ENCODE data around the gene OPRL1.

Gene OPRL1

GRCh38 chr20:64041781-64042053 is 38.2 kb upstream of the OPRL1 start:
- H3K9ac ChIP-seq (ENCODE audit: low read length), result no peak overlapping the region
- no peak overlapping the region for H2AFZ ChIP-seq (ENCODE audit: low read length)
- H3K4me1 ChIP-seq (ENCODE audit: insufficient read depth, low read length, severe bottlenecking), result peaks cover 22% of the 10 kb centered on the region
- TF ChIP-seq, protein P1, sequence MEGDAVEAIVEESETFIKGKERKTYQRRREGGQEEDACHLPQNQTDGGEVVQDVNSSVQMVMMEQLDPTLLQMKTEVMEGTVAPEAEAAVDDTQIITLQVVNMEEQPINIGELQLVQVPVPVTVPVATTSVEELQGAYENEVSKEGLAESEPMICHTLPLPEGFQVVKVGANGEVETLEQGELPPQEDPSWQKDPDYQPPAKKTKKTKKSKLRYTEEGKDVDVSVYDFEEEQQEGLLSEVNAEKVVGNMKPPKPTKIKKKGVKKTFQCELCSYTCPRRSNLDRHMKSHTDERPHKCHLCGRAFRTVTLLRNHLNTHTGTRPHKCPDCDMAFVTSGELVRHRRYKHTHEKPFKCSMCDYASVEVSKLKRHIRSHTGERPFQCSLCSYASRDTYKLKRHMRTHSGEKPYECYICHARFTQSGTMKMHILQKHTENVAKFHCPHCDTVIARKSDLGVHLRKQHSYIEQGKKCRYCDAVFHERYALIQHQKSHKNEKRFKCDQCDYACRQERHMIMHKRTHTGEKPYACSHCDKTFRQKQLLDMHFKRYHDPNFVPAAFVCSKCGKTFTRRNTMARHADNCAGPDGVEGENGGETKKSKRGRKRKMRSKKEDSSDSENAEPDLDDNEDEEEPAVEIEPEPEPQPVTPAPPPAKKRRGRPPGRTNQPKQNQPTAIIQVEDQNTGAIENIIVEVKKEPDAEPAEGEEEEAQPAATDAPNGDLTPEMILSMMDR (IDR thresholded peaks at IDR 0.05; ENCODE audit: low read length), result no peak
- TF ChIP-seq EZH2 (IDR thresholded peaks at IDR 0.05; ENCODE audit: borderline replicate concordance, low read length), result no peak
- no peaks in the 10 kb centered on the region for H3K9me2 ChIP-seq (ENCODE audit: low read depth, low read length)
- H3K9me3 ChIP-seq (ENCODE audit: low read length), result no peaks in the 10 kb centered on the region
- peaks cover 14% of the 10 kb centered on the region; the same call in 1 of the 2 replicates for H3K27me3 ChIP-seq (ENCODE audit: insufficient read depth, low read length)
- no peak overlapping the region for H3K27ac ChIP-seq (ENCODE audit: low read depth, low read length, poor library complexity, severe bottlenecking)
- peak overlapping the region; percentile 33; the same call in 1 of the 2 replicates for H3K4me2 ChIP-seq (ENCODE audit: low read length)
- H3F3A ChIP-seq (ENCODE audit: insufficient read depth, low read length), result no peaks in the 10 kb centered on the region
- no peaks in the 10 kb centered on the region for H3K79me2 ChIP-seq (ENCODE audit: insufficient read depth, low read length)
- H4K20me1 ChIP-seq (ENCODE audit: insufficient read depth, low read length), result no peaks in the 10 kb centered on the region
- H3K36me3 ChIP-seq (ENCODE audit: insufficient read depth, low read length), result no peaks in the 10 kb centered on the region
- H3K4me3 ChIP-seq (ENCODE audit: low read depth, low read length, poor library complexity, severe bottlenecking), result peak overlapping the region; percentile 32

- Histone ChIP-seq H3K27ac (ENCODE audit: low read depth, low read length, poor library complexity, severe bottlenecking) (no peak overlapping the region), H3K4me2 (ENCODE audit: low read length) (peak overlapping the region; percentile 33; the same call in 1 of the 2 replicates), H3K27me3 (ENCODE audit: insufficient read depth, low read length) (peaks cover 14% of the 10 kb centered on the region; the same call in 1 of the 2 replicates), H3K9me2 (ENCODE audit: low read depth, low read length) (no peaks in the 10 kb centered on the region), H3K79me2 (ENCODE audit: insufficient read depth, low read length) (no peaks in the 10 kb centered on the region), H2AFZ (ENCODE audit: low read length) (no peak overlapping the region), H3F3A (ENCODE audit: insufficient read depth, low read length) (no peaks in the 10 kb centered on the region), H3K4me1 (ENCODE audit: insufficient read depth, low read length, severe bottlenecking) (peaks cover 22% of the 10 kb centered on the region), H4K20me1 (ENCODE audit: insufficient read depth, low read length) (no peaks in the 10 kb centered on the region), H3K9me3 (ENCODE audit: low read length) (no peaks in the 10 kb centered on the region), H3K36me3 (ENCODE audit: insufficient read depth, low read length) (no peaks in the 10 kb centered on the region), H3K4me3 (ENCODE audit: low read depth, low read length, poor library complexity, severe bottlenecking) (peak overlapping the region; percentile 32), H3K9ac (ENCODE audit: low read length) (no peak overlapping the region)
- TF ChIP-seq EZH2 (IDR thresholded peaks at IDR 0.05; ENCODE audit: borderline replicate concordance, low read length), result no peak
- TF ChIP-seq, protein P1 (IDR thresholded peaks at IDR 0.05; ENCODE audit: low read length), result no peak
Observed at GRCh38 chr20:64042054-64042781, 37.7 kb upstream of the OPRL1 start.

DNA sequence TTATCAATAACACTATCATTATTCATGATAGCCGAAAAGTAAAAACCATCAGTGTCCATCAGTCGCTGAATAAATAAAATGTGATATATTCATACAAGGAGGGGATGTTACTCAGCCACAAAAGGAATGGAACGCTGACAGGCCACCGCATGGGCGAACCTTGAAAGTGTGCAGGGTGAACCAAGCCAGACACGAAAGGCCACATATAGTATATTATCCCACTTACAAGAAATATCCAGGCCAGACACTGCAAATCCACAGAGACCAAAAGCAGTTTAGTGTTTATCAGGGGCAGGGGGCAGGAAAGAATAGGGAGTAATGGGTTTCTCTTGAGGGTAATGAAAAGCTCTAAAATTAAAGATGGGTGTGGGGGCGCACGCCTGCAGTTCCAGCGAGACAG is 36.1 kb upstream of the OPRL1 start:
- H3F3A ChIP-seq (ENCODE audit: insufficient read depth, low read length), result no peaks in the 10 kb centered on the region
- no peak overlapping the region for H3K9ac ChIP-seq (ENCODE audit: low read length)
- H3K27ac ChIP-seq (ENCODE audit: low read depth, low read length, poor library complexity, severe bottlenecking), result no peak overlapping the region
- H3K79me2 ChIP-seq (ENCODE audit: insufficient read depth, low read length), result no peaks in the 10 kb centered on the region
- no peak overlapping the region for H3K4me3 ChIP-seq (ENCODE audit: low read depth, low read length, poor library complexity, severe bottlenecking)
- H3K9me2 ChIP-seq (ENCODE audit: low read depth, low read length), result no peaks in the 10 kb centered on the region
- no peaks in the 10 kb centered on the region for H4K20me1 ChIP-seq (ENCODE audit: insufficient read depth, low read length)
- peaks cover 14% of the 10 kb centered on the region; the same call in 1 of the 2 replicates for H3K27me3 ChIP-seq (ENCODE audit: insufficient read depth, low read length)
- H3K4me1 ChIP-seq (ENCODE audit: insufficient read depth, low read length, severe bottlenecking), result peaks cover 11% of the 10 kb centered on the region
- H3K4me2 ChIP-seq (ENCODE audit: low read length), result no peak overlapping the region
- no peaks in the 10 kb centered on the region for H3K9me3 ChIP-seq (ENCODE audit: low read length)
- no peaks in the 10 kb centered on the region for H3K36me3 ChIP-seq (ENCODE audit: insufficient read depth, low read length)
- no peak overlapping the region for H2AFZ ChIP-seq (ENCODE audit: low read length)
- no peak for TF ChIP-seq EZH2 (IDR thresholded peaks at IDR 0.05; ENCODE audit: borderline replicate concordance, low read length)
- TF ChIP-seq, protein P1 (IDR thresholded peaks at IDR 0.05; ENCODE audit: low read length), result no peak
